GM21619 (cell line): ENCODE measurements around the gene ONECUT3.

Source experiments
- ATAC-seq: cut with Tn5 transposase; IDR thresholded peaks from one replicate; pipeline ENCODE4 v1.9.1; 2021; ENCODE audit not compliant: unreplicated experiment

The ONECUT3 gene

GRCh38 chr19:1813192-1814182 is 60.2 kb downstream of the ONECUT3 start:
- no peak for ATAC-seq

GRCh38 chr19:1814391-1814790 is 61.1 kb downstream of the ONECUT3 start:
- ATAC-seq: no peak

- ATAC-seq: no peak
Measured at GRCh38 chr19:1814833-1815604, 61.7 kb downstream of the ONECUT3 start.

- ATAC-seq: no peak
Measured at GRCh38 chr19:1815605-1816529, 62.6 kb downstream of the ONECUT3 start.

GRCh38 chr19:1816530-1817298 is 63.4 kb downstream of the ONECUT3 start:
- no peak for ATAC-seq

- no peak for ATAC-seq
Measured at GRCh38 chr19:1817553-1818179, 64.4 kb downstream of the ONECUT3 start.

GRCh38 chr19:1818549-1819195 is 65.4 kb downstream of the ONECUT3 start:
- ATAC-seq: no peak

- no peak for ATAC-seq
Measured at GRCh38 chr19:1819341-1820255, 66.3 kb downstream of the ONECUT3 start.

GRCh38 chr19:1822210-1822609 is 68.9 kb downstream of the ONECUT3 start:
- no peak for ATAC-seq

- no peak for ATAC-seq
Measured at GRCh38 chr19:1823020-1823419, 69.7 kb downstream of the ONECUT3 start.

- no peak for ATAC-seq
Measured at GRCh38 chr19:1823539-1824251, 70.4 kb downstream of the ONECUT3 start.

GRCh38 chr19:1824252-1824622 is 70.9 kb downstream of the ONECUT3 start:
- no peak for ATAC-seq

- ATAC-seq: no peak
Measured at GRCh38 chr19:1825909-1826556, 72.7 kb downstream of the ONECUT3 start.

GRCh38 chr19:1826557-1827521 is 73.5 kb downstream of the ONECUT3 start:
- no peak for ATAC-seq

- ATAC-seq: no peak
Measured at GRCh38 chr19:1827566-1828278, 74.4 kb downstream of the ONECUT3 start.
